GM12873 (cell line): ENCODE results near the gene CAMK2B.

Source experiments
- CTCF ChIP-seq: IDR thresholded peaks from 2 replicates; pipeline ENCODE4 v1.5.1; 2012; ENCODE audit warnings: low read depth, mild to moderate bottlenecking, moderate library complexity, low read length, control low read depth; ENCODE audit not compliant: insufficient read depth; ENCODE audit errors: missing control alignments

The CAMK2B gene

DNA sequence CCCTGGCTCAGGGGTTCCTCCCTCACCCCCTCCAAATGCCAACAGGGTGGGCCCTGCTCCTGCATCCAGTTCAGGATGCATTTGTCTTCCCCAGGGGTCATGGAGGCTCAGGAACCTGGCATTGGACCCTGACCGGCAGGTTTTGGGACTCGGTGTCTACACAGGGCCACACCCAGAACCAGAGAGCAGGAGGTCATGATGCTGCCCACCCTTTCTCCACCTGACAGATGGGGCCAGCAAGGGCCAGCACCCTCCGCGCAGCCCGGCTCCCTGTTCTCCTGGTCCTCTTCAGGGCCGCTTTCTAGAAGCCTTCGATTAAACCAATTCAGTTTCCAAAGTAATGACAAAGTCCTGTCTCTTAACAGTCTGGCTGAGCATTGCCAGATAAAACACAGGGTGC, 50.2 kb downstream of the CAMK2B start:
- no peak for TF ChIP-seq CTCF

DNA sequence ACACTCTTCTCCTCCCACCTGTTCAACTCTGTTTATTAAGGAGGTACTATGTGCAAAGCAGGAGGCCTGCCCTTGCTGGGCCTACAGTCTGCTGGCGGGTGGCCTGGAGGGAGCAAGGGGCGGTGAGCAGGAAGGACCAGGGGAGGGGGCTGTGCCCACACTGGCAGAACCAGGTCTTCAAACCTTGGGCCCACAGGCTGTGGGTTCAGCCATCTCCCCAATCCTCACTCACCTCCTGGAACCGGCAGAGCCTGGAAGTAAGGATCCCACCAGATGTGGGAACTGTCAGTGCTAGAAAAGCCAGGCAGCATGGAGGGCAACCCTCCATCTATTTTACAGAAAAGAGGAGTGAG, 50.8 kb downstream of the CAMK2B start:
- TF ChIP-seq CTCF, result no peak

- TF ChIP-seq CTCF, result no peak
Measured at GRCh38 chr7:44273681-44274622, 51.4 kb downstream of the CAMK2B start.

DNA sequence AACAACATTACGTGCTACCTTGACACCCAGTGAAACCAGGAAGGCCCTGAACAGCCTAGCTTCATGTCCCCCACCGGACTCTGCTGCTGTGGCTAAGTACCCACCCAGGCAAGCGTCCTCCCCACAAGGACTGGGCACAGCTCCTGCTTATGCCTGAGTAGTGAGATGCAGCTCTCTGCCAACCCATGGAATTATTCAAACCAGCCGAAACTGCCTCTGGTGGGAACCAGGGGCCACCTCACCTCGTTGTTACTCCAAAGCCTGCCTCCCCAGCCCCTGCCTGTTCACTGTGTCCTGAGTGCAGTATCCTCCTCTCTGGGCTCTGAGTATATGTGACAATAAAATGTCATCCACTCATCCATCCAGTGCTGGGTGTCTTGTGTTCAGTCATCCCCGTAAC, 52.4 kb downstream of the CAMK2B start:
- no peak for TF ChIP-seq CTCF

GRCh38 chr7:44272456-44272855, 52.9 kb downstream of the CAMK2B start:
- no peak for TF ChIP-seq CTCF

DNA sequence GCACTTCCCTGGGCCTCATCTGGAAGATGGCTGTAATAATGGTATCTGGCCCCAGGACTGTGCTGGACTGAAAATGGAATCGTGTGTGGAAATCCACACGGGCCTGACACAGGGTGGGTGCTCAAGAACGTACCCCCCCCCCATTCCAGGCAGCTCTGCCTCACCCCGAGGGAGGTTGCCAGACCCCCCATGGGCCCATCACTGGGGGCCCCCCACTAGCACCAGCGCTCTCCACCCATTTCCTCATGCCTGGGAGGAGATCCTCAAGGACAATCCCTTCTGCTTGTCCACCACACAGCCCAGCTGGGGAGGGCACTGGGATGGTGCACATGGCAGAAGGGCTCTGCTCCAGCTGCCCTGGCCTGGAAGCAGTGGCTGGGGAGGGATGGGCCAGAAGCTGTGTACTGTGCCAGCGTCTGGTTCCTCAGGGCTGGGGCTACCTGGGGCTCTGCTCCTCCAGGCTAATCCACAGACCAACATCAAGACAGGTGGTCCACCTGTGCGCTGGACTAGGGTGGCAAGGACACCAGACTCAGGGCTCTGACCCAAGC, 55.4 kb downstream of the CAMK2B start:
- no peak for TF ChIP-seq CTCF

GRCh38 chr7:44269417-44269816, 56.0 kb downstream of the CAMK2B start:
- TF ChIP-seq CTCF, result no peak
